ENCODE measurements around the gene LAX1.

The LAX1 gene

DNA sequence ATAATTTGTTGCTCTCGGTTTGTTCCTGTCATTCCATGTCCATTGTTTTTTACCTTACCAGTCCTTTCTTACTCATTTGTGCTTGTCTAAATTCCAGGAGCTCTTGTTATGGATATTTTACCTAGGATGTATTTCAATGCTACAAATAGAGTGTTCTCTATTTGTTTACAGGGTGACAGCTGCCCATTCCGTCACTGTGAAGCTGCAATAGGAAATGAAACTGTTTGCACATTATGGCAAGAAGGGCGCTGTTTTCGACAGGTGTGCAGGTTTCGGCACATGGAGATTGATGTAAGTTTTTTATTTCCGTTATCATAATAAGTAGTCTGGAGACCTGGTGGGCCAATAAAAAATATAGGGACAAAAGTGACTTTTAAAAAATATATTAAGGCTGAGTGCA is 53.4 kb downstream of the LAX1 start:
- no peak for DNase-seq

DNA sequence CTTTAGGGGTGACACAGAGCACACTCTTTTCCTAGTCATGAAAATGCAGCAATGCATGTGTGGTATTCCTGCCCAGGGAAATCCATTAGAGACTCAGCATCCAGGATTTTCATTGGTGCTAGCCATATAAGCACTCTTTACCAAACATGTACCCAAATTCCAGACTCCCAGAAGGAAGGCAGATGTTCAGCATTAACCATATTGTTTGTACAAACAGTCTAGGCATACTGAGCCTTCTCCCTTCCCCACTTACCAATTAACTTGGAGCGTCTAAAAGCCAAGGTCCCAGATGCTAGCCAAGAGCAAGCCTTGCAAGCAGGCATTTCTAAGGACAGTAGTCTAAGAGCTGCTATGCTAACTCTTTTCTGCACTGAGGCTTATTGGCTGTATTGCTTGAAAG is 58.3 kb downstream of the LAX1 start:
- DNase-seq, result no peak
